GM12875 (cell line): ENCODE results near the gene FBXL13.

Experiments used
- H3K4me3 ChIP-seq: one replicate; pipeline ENCODE4 v1.5.1; 2011; ENCODE audit warnings: low read depth, low read length, control low read depth
- CTCF ChIP-seq: IDR thresholded peaks from 2 replicates; pipeline ENCODE4 v1.5.1; 2011; ENCODE audit warnings: low read depth, mild to moderate bottlenecking, control low read depth, inconsistent platforms, low read length, moderate library complexity, borderline replicate concordance; ENCODE audit not compliant: insufficient read depth

The FBXL13 gene

GRCh38 chr7:102953406-102953805 is 121.2 kb downstream of the FBXL13 start:
- no peak overlapping the region for H3K4me3 ChIP-seq
- no peak for TF ChIP-seq CTCF

GRCh38 chr7:102951839-102952238 is 122.8 kb downstream of the FBXL13 start:
- H3K4me3 ChIP-seq = no peak overlapping the region
- no peak for TF ChIP-seq CTCF

GRCh38 chr7:102944241-102944640 is 130.4 kb downstream of the FBXL13 start:
- H3K4me3 ChIP-seq = no peak overlapping the region
- TF ChIP-seq CTCF = no peak

- H3K4me3 ChIP-seq = no peak overlapping the region
- TF ChIP-seq CTCF = no peak
Observed at GRCh38 chr7:102943423-102944169, 131.0 kb downstream of the FBXL13 start.

- no peak for TF ChIP-seq CTCF
- H3K4me3 ChIP-seq = no peak overlapping the region
Observed at GRCh38 chr7:102942868-102943267, 131.7 kb downstream of the FBXL13 start.

GRCh38 chr7:102942181-102942866 is 132.3 kb downstream of the FBXL13 start:
- no peak overlapping the region for H3K4me3 ChIP-seq
- TF ChIP-seq CTCF = no peak

GRCh38 chr7:102938679-102939078 is 135.9 kb downstream of the FBXL13 start:
- TF ChIP-seq CTCF = no peak
- no peak overlapping the region for H3K4me3 ChIP-seq
